ENCODE data around the gene TM4SF4.

GRCh38 chr3:149514471-149514870 lies 40.0 kb downstream of the TM4SF4 start:
- no peak for TF ChIP-seq CTCF (conservative IDR thresholded peaks at IDR 0.05 in 1 of 2, IDR thresholded peaks at IDR 0.05 in 1 of 2; ENCODE audit: extremely low read depth in 1 of 2, insufficient read depth in 1 of 2, low read depth in 1 of 2, low read length in 2 of 2)
- no peak for TF ChIP-seq EZH2 (IDR thresholded peaks at IDR 0.05; ENCODE audit: borderline replicate concordance, low read length)
